HEK293T (cell line): ENCODE measurements around the gene STXBP5.
A peak's percentile ranks its signal among the peaks of the same experiment; 100 is the strongest.

Source experiments
- BHLHE40 ChIP-seq: fragments of 450-650 bp; IDR thresholded peaks from 2 replicates; pipeline ENCODE4 v1.6.1; 2016; ENCODE audit warnings: mild to moderate bottlenecking, moderate library complexity, borderline replicate concordance
- CTBP1 ChIP-seq: fragments of 450-650 bp; IDR thresholded peaks from 2 replicates; pipeline ENCODE4 v1.6.1; 2016; ENCODE audit warnings: borderline replicate concordance
- ELF4 ChIP-seq: fragments of 450-650 bp; IDR thresholded peaks from 2 replicates; pipeline ENCODE4 v1.6.1; 2017; ENCODE audit warnings: antibody characterized with exemption
- FOXA1 ChIP-seq: fragments of 450-650 bp; IDR thresholded peaks from 2 replicates; pipeline ENCODE4 v1.6.1; 2016; ENCODE audit warnings: mild to moderate bottlenecking
- FOXK2 ChIP-seq: fragments of 450-650 bp; IDR thresholded peaks from 2 replicates; pipeline ENCODE4 v1.6.1; 2016; ENCODE audit warnings: mild to moderate bottlenecking
- FOXM1 ChIP-seq: fragments of 450-650 bp; IDR thresholded peaks from 2 replicates; pipeline ENCODE4 v1.6.1; 2017; ENCODE audit warnings: mild to moderate bottlenecking, borderline replicate concordance
- HDGF ChIP-seq: fragments of 450-650 bp; IDR thresholded peaks from 2 replicates; pipeline ENCODE4 v1.6.1; 2017; ENCODE audit warnings: antibody characterized with exemption, borderline replicate concordance
- LEF1 ChIP-seq: fragments of 450-650 bp; IDR thresholded peaks from 2 replicates; pipeline ENCODE4 v1.6.1; 2017; ENCODE audit warnings: mild to moderate bottlenecking, borderline replicate concordance
- NFRKB ChIP-seq: fragments of 450-650 bp; IDR thresholded peaks from 2 replicates; pipeline ENCODE4 v1.6.1; 2016; ENCODE audit warnings: mild to moderate bottlenecking, moderate library complexity
- SP1 ChIP-seq: fragments of 450-650 bp; IDR thresholded peaks from 2 replicates; pipeline ENCODE4 v1.6.1; 2017
- SUZ12 ChIP-seq: fragments of 450-650 bp; IDR thresholded peaks from 2 replicates; pipeline ENCODE4 v1.6.1; 2016; ENCODE audit warnings: mild to moderate bottlenecking
- TARDBP ChIP-seq: fragments of 450-650 bp; IDR thresholded peaks from 2 replicates; pipeline ENCODE4 v1.6.1; 2016
- ZNF384 ChIP-seq: fragments of 450-650 bp; IDR thresholded peaks from 2 replicates; pipeline ENCODE4 v1.6.1; 2016

- TF ChIP-seq FOXA1 (no peak), CTBP1 (no peak), ELF4 (no peak), BHLHE40 (no peak), TARDBP (no peak), SUZ12 (no peak), SP1 (no peak), ZNF384 (peak; percentile 81), HDGF (no peak), FOXM1 (no peak), NFRKB (no peak), LEF1 (no peak), FOXK2 (no peak)
Measured at GRCh38 chr6:147202516-147203310, 1.5 kb upstream of the STXBP5 start.
